CD4-positive, alpha-beta memory T cell (primary cell): Measurements from ENCODE around the gene AKR1A1. TPM values are rescaled to one million over a fixed set of nuclear protein-coding genes. Genes with fewer than 3 reads are reported as not detected.
A peak's percentile ranks its signal among the peaks of the same experiment; 100 is the strongest.

Source experiments
- CTCF ChIA-PET: fragments of 350-600 bp; sonication (Branson Sonifier 250); formaldehyde crosslinking; loops from one replicate; lab custom pipeline; 2021; ENCODE audit warnings: inconsistent platforms; ENCODE audit not compliant: partially characterized antibody; lab: Charles Lee
- POLR2A ChIA-PET: fragments of 350-600 bp; sonication (Branson Sonifier 250); formaldehyde crosslinking; loops from one replicate; lab custom pipeline; 2021; ENCODE audit not compliant: partially characterized antibody; lab: Charles Lee
- DNase-seq, 5 donors: peaks; one replicate each; pipeline versions ENCODE4 v3.0.0 to v3.0.0-alpha.2; 2020 to 2022; ENCODE audit warnings: mixed read lengths in 1 of 5
- H3K27ac ChIP-seq: one replicate; pipeline ENCODE4 v1.7.0; 2013; ENCODE audit warnings: low read depth, low read length
- H3K27me3 ChIP-seq: 2 replicates; pipeline ENCODE4 v1.7.0; 2013; ENCODE audit warnings: mild to moderate bottlenecking, low read length, moderate library complexity; ENCODE audit not compliant: insufficient read depth
- H3K36me3 ChIP-seq: 2 replicates; pipeline ENCODE4 v1.7.0; 2013; ENCODE audit warnings: mild to moderate bottlenecking, low read length, moderate library complexity; ENCODE audit not compliant: insufficient read depth
- H3K4me1 ChIP-seq: 2 replicates; pipeline ENCODE4 v1.7.0; 2013; ENCODE audit warnings: mild to moderate bottlenecking, low read length, moderate library complexity; ENCODE audit not compliant: insufficient read depth
- H3K4me3 ChIP-seq, 2 donors: one replicate each; pipeline ENCODE4 v1.7.0; 2013; ENCODE audit warnings: low read length in 2 of 2, mild to moderate bottlenecking in 1 of 2
- H3K9me3 ChIP-seq, 2 donors: one replicate each; pipeline ENCODE4 v1.7.0; 2013; ENCODE audit warnings: low read length in 2 of 2, control low read depth in 1 of 2; ENCODE audit not compliant: control insufficient read depth in 1 of 2
- H3K27ac Mint-ChIP-seq, 7 donors: one replicate each; pipeline ENCODE4 v1.8.0; 2020 to 2021; ENCODE audit warnings: mixed read lengths in 7 of 7, mild to moderate bottlenecking in 6 of 7, inconsistent platforms in 3 of 7, moderate library complexity in 3 of 7
- H3K27me3 Mint-ChIP-seq, 2 donors: one replicate each; pipeline ENCODE4 v1.8.0; 2020 to 2021; ENCODE audit warnings: mixed read lengths in 2 of 2
- H3K36me3 Mint-ChIP-seq, 2 donors: one replicate each; pipeline ENCODE4 v1.8.0; 2020 to 2021; ENCODE audit warnings: mixed read lengths in 2 of 2, inconsistent platforms in 1 of 2, mild to moderate bottlenecking in 1 of 2
- H3K4me1 Mint-ChIP-seq, 4 donors: one replicate each; pipeline ENCODE4 v1.8.0; 2020 to 2021; ENCODE audit warnings: mixed read lengths in 4 of 4, mild to moderate bottlenecking in 1 of 4
- H3K4me3 Mint-ChIP-seq, 8 donors: one replicate each; pipeline ENCODE4 v1.8.0; 2020 to 2021; ENCODE audit warnings: mixed read lengths in 8 of 8, mild to moderate bottlenecking in 7 of 8, moderate library complexity in 6 of 8, inconsistent platforms in 3 of 8
- H3K9me3 Mint-ChIP-seq, 8 donors: one replicate each; pipeline ENCODE4 v1.8.0; 2020 to 2021; ENCODE audit warnings: mixed read lengths in 8 of 8, mild to moderate bottlenecking in 5 of 8, inconsistent platforms in 3 of 8, moderate library complexity in 1 of 8
- intact Hi-C: fragments of 100-400 bp; cut with micrococcal nuclease; formaldehyde crosslinking; loops from one replicate; pipeline ENCODE4 v1.15.1; 2023
- polyA plus RNA-seq, 2 donors: library from polyadenylated mRNA; unstranded; fragments of 300-500 nt; fragmentation: Illumina TruSeq; gene quantifications; one replicate each; pipeline ENCODE4 v1.2.3, GENCODE V29; 2021
- total RNA-seq, 2 experiments: library from RNA; stranded (reverse); gene quantifications; one replicate each; pipeline ENCODE4 v1.2.3, GENCODE V29; 2021

The AKR1A1 gene
- total and polyA plus RNA-seq, 4 experiments from 2014 or later: 84.3 to 124 (median 92.2) TPM

GRCh38 chr1:45545019-45545493, 5.6 kb upstream of the AKR1A1 start:
- no peak overlapping the region for H3K4me3 ChIP-seq
- ChIA-PET POLR2A (interaction anchor here (0.6 to 6.6 kb wide), 6 partner anchors 8 to 770 kb away, joined by 3 to 46 read pairs (median 4); partner anchors contain the start of genes NASP, PRDX1 and RPS8), CTCF (interaction anchor here (0.9 to 5.9 kb wide), 6 partner anchors 9 to 40 kb away, joined by 3 to 26 read pairs (median 3); no protein-coding TSS in a partner anchor)
- Mint-ChIP-seq H3K27ac (peak overlapping the region; percentile 14 to 86 (median 84)), H3K4me1 (peaks cover 21 to 36% (median 28%) of the 10 kb centered on the region in 4 donors), H3K36me3 (no peaks in the 10 kb centered on the region), H3K9me3 (no peaks in the 10 kb centered on the region), H3K27me3 (no peaks in the 10 kb centered on the region), H3K4me3 (peak overlapping the region in 2 of 8 donors; percentile 17 to 27)
- H3K36me3 ChIP-seq: no peaks in the 10 kb centered on the region
- H3K27ac ChIP-seq: no peak overlapping the region
- no peaks in the 10 kb centered on the region for H3K27me3 ChIP-seq
- no peaks in the 10 kb centered on the region for H3K9me3 ChIP-seq
- H3K4me1 ChIP-seq: peaks cover 31% of the 10 kb centered on the region
- DNase-seq: no peak
- intact Hi-C loops: no loop called here

GRCh38 chr1:45545553-45546310, 4.9 kb upstream of the AKR1A1 start:
- H3K36me3 Mint-ChIP-seq: peaks cover 0 to 2% of the 10 kb centered on the region in 2 donors
- peak overlapping the region in 1 of 8 donors; percentile 17 for H3K4me3 Mint-ChIP-seq
- no peak overlapping the region for H3K27ac ChIP-seq
- POLR2A ChIA-PET: interaction anchor here (0.8 to 6.6 kb wide), 4 partner anchors 8 to 770 kb away, joined by 3 to 46 read pairs (median 4); partner anchors contain the start of genes PRDX1 and RPS8
- no peak for DNase-seq
- CTCF ChIA-PET: interaction anchor here (1.1 to 5.9 kb wide), 4 partner anchors 10 to 40 kb away, joined by 3 to 26 read pairs (median 4); no protein-coding TSS in a partner anchor
- peaks cover 35% of the 10 kb centered on the region for H3K4me1 ChIP-seq
- no peaks in the 10 kb centered on the region for H3K27me3 Mint-ChIP-seq
- no peaks in the 10 kb centered on the region for H3K9me3 Mint-ChIP-seq
- H3K4me3 ChIP-seq: no peak overlapping the region
- intact Hi-C loops: no loop called here
- H3K27ac Mint-ChIP-seq: peak overlapping the region; percentile 14 to 86 (median 84)
- H3K9me3 ChIP-seq: no peaks in the 10 kb centered on the region
- no peaks in the 10 kb centered on the region for H3K36me3 ChIP-seq
- peaks cover 25 to 41% (median 31%) of the 10 kb centered on the region in 4 donors for H3K4me1 Mint-ChIP-seq
- no peaks in the 10 kb centered on the region for H3K27me3 ChIP-seq

- Mint-ChIP-seq H3K36me3 (peaks cover 4 to 13% of the 10 kb centered on the region in 2 donors), H3K27ac (peak overlapping the region; percentile 92 to 98 (median 97)), H3K9me3 (no peaks in the 10 kb centered on the region), H3K27me3 (no peaks in the 10 kb centered on the region), H3K4me3 (peak overlapping the region; percentile 95 to 98 (median 96)), H3K4me1 (peaks cover 14 to 31% (median 22%) of the 10 kb centered on the region in 4 donors)
- Histone ChIP-seq H3K9me3 (no peaks in the 10 kb centered on the region), H3K36me3 (peaks cover 4% of the 10 kb centered on the region), H3K4me3 (peak overlapping the region; percentile 82 to 87), H3K27ac (peak overlapping the region; percentile 79), H3K27me3 (no peaks in the 10 kb centered on the region), H3K4me1 (peaks cover 23% of the 10 kb centered on the region)
- ChIA-PET CTCF (interaction anchor here (0.5 to 1.5 kb wide), 10 partner anchors 9 to 838 kb away, joined by 3 to 9 read pairs (median 3); partner anchors contain the start of genes CCDC163 and MMACHC), POLR2A (interaction anchor here (0.8 to 2.9 kb wide), 18 partner anchors 10 to 776 kb away, joined by 3 to 75 read pairs (median 6); partner anchors contain the start of genes CCDC163, HECTD3, IPP and MMACHC)
- intact Hi-C loops: loop anchor here (1.0 to 2.0 kb wide), 2 partner anchors 19 to 29 kb away; no protein-coding TSS in a partner anchor
- no peak for DNase-seq
Measured at GRCh38 chr1:45551684-45552083, 1.1 kb downstream of the AKR1A1 start.

GRCh38 chr1:45552331-45552730, 1.7 kb downstream of the AKR1A1 start:
- H3K27ac Mint-ChIP-seq: peak overlapping the region in 5 of 7 donors; percentile 2 to 80 (median 62)
- Histone ChIP-seq H3K9me3 (no peaks in the 10 kb centered on the region), H3K4me1 (peaks cover 23% of the 10 kb centered on the region), H3K27me3 (no peaks in the 10 kb centered on the region), H3K27ac (no peak overlapping the region), H3K4me3 (no peak overlapping the region), H3K36me3 (peaks cover 4% of the 10 kb centered on the region)
- no peak for DNase-seq
- ChIA-PET POLR2A (interaction anchor here (2.7 to 2.9 kb wide), 2 partner anchors 31 kb away, joined by 20 to 75 read pairs; partner anchors contain the start of genes NASP and PRDX1), CTCF (interaction anchor here (1.3 kb wide), 1 partner anchor 53 kb away, joined by 3 read pairs; the partner anchor contains the start of genes CCDC163 and MMACHC)
- peak overlapping the region in 4 of 8 donors; percentile 17 to 60 (median 26) for H3K4me3 Mint-ChIP-seq
- peaks cover 4 to 14% of the 10 kb centered on the region in 2 donors for H3K36me3 Mint-ChIP-seq
- H3K4me1 Mint-ChIP-seq: peaks cover 15 to 31% (median 23%) of the 10 kb centered on the region in 4 donors
- intact Hi-C loops: no loop called here
- no peaks in the 10 kb centered on the region for H3K27me3 Mint-ChIP-seq
- no peaks in the 10 kb centered on the region for H3K9me3 Mint-ChIP-seq

- Mint-ChIP-seq H3K4me1 (peaks cover 18 to 32% (median 25%) of the 10 kb centered on the region in 4 donors), H3K36me3 (peaks cover 4 to 20% of the 10 kb centered on the region in 2 donors), H3K4me3 (no peak overlapping the region), H3K27me3 (no peaks in the 10 kb centered on the region), H3K9me3 (no peaks in the 10 kb centered on the region), H3K27ac (no peak overlapping the region)
- Histone ChIP-seq H3K4me1 (peaks cover 23% of the 10 kb centered on the region), H3K9me3 (no peaks in the 10 kb centered on the region), H3K27me3 (no peaks in the 10 kb centered on the region), H3K4me3 (no peak overlapping the region), H3K27ac (no peak overlapping the region), H3K36me3 (peaks cover 4% of the 10 kb centered on the region)
- no peak for DNase-seq
- ChIA-PET POLR2A (interaction anchor here (1.4 to 2.0 kb wide), 2 partner anchors 9 to 33 kb away, joined by 3 to 12 read pairs; partner anchors contain the start of gene PRDX1), CTCF (interaction anchor here (0.8 to 1.5 kb wide), 4 partner anchors 15 to 61 kb away, joined by 3 to 5 read pairs (median 4); no protein-coding TSS in a partner anchor)
- intact Hi-C loops: no loop called here
Measured at GRCh38 chr1:45554198-45554597, 3.6 kb downstream of the AKR1A1 start.

- no peak for DNase-seq
- Mint-ChIP-seq H3K27ac (peak overlapping the region in 2 of 7 donors; percentile 1 to 35), H3K4me3 (no peak overlapping the region), H3K36me3 (peaks cover 6 to 30% of the 10 kb centered on the region in 2 donors), H3K27me3 (no peaks in the 10 kb centered on the region), H3K4me1 (peaks cover 7 to 12% (median 9%) of the 10 kb centered on the region in 4 donors), H3K9me3 (no peaks in the 10 kb centered on the region)
- H3K4me1 ChIP-seq: peaks cover 3% of the 10 kb centered on the region
- POLR2A ChIA-PET: interaction anchor here (0.5 kb wide), 1 partner anchor 21 kb away, joined by 3 read pairs; no protein-coding TSS in a partner anchor
- H3K27me3 ChIP-seq: no peaks in the 10 kb centered on the region
- intact Hi-C loops: no loop called here
- H3K4me3 ChIP-seq: no peak overlapping the region
- no peak overlapping the region for H3K27ac ChIP-seq
- no peaks in the 10 kb centered on the region for H3K9me3 ChIP-seq
- CTCF ChIA-PET: interaction anchor here (0.6 to 5.3 kb wide), 5 partner anchors 9 to 88 kb away, joined by 3 to 31 read pairs (median 4); no protein-coding TSS in a partner anchor
- peaks cover 11% of the 10 kb centered on the region for H3K36me3 ChIP-seq
Measured at GRCh38 chr1:45557422-45557944, 6.9 kb downstream of the AKR1A1 start.
